NCI-H128 (cell line): ENCODE measurements around the gene ARHGEF3.

ENCODE experiments used
- DNase-seq: peaks from one replicate; lab custom pipeline; 2025; ENCODE audit not compliant: unreplicated experiment; lab: John Stamatoyannopoulos, UW

Gene ARHGEF3

GRCh38 chr3:56796202-56796601 lies 5.5 kb downstream of the ARHGEF3 start:
- DNase-seq, result no peak

DNA sequence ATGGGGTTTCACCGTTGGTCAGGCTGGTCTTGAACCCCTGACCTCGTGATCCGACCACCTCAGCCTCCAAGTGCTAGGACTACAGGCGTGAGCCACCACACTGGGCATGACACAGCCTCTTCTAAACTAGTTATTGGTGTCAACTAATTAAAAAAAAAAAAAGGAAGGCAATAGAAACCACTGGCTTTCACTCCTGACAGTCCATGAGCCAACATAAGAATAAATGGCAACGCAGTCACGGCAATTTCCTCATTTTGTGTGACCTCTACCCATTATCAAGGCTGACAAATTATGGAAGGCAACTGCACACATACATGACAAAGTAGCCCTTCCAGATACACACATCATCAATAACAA lies 5.9 kb downstream of the ARHGEF3 start:
- DNase-seq, result no peak

- DNase-seq, result no peak
Observed at GRCh38 chr3:56795097-56795828, 6.5 kb downstream of the ARHGEF3 start.

DNA sequence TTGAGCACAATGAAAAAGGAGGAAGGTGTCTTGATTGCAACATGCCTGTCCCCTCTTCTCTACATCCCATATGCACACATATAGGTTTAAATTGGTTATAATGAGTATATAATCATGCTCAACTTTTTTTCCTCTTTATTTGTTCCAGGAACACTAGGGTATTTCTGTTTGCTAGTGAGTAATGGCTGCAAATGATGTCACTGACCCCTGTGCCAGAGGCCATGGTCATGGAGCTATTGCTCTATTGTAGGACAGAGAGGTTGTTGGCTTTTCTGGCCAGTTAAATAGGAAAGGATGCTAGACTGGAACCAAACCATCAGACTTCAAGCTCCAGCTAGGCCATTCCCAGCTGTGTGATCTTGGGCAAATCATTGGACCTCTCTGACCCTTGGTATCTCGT lies 9.6 kb downstream of the ARHGEF3 start:
- no peak for DNase-seq

- DNase-seq, result no peak
Observed at GRCh38 chr3:56790016-56790821, 11.5 kb downstream of the ARHGEF3 start.

DNA sequence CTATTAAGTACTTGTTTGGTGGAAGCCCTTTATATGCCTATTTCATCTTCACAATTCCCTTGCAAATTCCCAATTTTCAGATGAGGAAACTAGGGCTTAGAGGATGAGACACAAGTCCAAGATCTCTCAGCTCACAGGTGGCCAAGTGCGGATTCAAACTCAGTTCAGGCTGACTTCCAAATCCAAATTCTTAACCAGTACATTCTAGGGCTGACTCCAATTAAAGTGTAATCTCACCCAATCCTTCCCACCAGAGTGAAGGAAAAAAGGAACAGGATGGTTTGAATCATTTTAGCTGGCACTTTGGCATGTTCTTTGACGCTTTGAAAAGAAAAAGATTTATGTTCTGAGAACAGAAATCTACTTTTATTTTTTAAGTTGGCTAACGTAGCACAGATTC lies 12.7 kb downstream of the ARHGEF3 start:
- no peak for DNase-seq

GRCh38 chr3:56788521-56788920 lies 13.2 kb downstream of the ARHGEF3 start:
- DNase-seq, result no peak

- no peak for DNase-seq
Observed at GRCh38 chr3:56787784-56788256, 13.9 kb downstream of the ARHGEF3 start.

DNA sequence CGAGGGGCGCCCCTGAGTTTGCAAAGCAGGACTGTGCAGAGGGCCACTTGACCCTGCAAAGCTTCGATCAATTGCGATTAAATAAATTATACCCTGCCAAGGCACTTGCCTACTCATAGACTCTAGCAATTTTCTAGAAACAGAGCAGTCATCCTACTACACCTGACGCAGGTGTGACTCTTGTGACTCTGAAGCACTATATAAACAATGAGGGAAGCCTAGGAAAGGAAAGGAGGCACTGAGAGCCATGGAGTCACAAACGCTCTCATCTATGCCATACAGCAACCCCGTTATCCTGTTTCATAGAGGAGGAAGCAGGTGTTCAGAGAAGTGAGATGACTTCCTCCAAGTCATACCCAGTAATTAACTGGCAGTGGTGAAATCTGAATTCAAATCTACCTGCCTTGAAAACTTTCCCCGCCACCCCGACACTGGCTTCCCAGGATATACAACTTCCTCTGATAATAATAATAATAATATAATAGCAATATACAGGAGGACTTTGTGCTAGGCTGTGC lies 14.4 kb downstream of the ARHGEF3 start:
- DNase-seq, result no peak

DNA sequence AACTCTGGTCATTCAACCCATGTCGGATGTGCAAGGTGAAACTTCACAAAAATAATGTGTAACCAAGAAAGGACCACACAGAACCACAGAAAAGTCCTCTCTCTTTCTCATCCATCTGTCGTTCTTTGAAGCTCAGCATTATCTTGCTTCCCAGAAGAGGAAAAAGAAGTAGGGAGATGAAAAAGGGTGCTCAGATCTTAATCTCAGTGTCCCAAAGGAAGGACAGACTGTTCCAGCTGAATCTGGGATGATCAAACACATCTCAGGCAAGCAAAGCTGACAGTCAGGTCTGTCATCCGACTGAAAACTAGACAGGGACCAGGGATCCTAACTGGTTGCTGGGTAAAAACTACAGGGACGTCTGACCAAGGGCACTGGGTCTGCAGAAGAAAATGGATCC lies 16.2 kb downstream of the ARHGEF3 start:
- DNase-seq, result no peak

DNA sequence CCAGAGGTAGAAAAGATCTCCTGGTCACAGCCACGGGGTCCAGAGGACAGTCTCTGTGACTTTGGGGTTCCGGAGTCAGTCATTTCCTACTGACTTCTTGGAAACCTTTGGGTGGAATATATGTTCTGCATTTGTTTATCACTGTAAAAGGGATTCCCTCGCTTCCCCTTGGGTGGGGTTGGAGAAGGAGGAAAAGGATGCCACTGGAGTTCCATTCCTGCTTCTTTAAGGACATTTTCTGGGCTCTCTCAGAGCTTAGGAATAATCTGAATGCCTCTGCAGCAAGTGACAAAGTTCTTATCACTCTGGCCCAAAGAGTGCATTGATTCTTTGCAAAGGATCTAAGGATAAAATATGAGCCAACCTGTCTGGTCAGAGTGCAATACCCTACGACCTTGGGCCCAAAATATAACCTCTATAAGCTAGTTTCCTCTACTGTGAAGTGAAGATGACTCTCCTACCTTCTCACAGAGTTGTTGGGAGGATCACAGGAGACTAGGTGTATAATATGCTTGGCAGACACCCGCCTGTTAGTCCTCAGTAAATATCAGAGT lies 17.2 kb downstream of the ARHGEF3 start:
- no peak for DNase-seq

- DNase-seq, result no peak
Observed at GRCh38 chr3:56783644-56784447, 17.9 kb downstream of the ARHGEF3 start.

- no peak for DNase-seq
Observed at GRCh38 chr3:56782906-56783305, 18.8 kb downstream of the ARHGEF3 start.

DNA sequence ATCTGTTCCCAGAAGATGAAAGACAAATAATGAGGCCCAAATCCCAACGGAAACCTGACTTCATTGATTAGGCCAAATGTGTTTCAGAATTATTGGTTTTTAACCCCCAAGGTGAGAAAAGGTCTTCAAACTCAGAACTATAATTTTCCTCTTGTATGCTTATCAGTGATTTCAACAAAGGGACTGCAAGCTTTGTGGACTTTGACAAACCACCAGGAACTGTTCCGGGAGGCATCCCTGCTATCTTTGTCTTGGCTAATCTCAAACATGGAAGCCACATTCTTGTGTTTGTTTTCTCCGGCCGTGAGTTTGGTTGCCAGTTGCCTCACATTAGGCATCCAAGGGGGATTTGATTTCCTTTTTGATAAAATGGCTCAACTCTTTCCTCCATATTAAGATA lies 19.5 kb downstream of the ARHGEF3 start:
- no peak for DNase-seq

DNA sequence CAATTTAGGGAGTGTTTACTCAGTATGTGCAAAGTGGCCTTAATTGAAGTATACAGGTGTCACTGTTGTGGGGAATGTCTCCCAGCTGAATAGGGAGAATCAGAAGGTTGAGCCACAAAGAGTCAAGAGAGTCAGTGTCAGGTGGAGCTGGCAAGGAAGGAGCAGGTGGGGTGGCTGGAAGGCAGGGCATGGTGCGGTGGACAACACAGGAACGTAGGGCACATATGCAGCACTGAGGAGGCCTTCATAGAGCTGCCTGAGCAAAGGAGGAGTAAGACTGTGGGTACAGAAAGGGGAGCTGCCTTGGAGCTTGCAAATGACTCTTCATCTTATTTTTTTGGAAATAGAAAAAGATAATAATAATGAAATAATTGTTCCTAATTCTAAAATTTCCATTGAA lies 20.0 kb downstream of the ARHGEF3 start:
- no peak for DNase-seq

DNA sequence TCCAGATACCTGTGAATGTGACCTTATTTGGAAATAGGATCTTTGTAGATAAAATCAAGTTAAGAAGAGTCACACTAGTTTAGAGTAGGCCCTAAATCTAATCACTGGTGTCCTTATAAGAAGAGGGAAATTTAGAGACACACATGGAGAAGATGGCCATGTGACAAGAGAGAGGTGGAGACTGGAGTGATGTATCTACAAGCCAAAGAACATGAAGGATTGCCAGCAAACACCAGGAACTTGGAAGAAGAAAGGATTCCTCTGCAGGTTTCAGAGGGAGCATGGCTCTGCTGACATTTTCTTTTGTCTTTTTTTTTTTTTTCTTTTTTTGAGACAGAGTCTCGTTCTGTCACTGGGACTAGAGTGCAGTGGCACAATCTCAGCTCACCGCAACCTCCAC lies 20.8 kb downstream of the ARHGEF3 start:
- DNase-seq, result no peak

GRCh38 chr3:56778893-56779292 lies 22.9 kb downstream of the ARHGEF3 start:
- no peak for DNase-seq

DNA sequence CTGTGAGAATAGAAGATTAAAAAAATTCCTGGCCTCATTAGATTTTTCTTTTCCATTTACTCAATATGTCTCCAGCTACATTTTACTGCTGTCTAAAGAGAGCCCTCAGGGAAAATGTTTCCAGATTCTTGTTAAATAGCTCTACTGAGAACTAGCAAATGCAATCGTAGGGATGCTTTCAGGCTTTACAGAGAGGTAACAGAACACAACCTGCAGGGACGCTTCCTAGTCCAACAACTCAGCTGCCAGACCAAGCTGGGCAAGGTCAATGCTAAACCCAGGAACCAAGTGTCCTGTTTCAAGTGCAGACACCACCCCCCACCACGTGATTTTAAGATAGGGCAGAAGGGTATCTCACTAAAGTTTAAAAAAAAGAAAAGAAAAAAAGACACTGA lies 25.2 kb downstream of the ARHGEF3 start:
- DNase-seq, result no peak

DNA sequence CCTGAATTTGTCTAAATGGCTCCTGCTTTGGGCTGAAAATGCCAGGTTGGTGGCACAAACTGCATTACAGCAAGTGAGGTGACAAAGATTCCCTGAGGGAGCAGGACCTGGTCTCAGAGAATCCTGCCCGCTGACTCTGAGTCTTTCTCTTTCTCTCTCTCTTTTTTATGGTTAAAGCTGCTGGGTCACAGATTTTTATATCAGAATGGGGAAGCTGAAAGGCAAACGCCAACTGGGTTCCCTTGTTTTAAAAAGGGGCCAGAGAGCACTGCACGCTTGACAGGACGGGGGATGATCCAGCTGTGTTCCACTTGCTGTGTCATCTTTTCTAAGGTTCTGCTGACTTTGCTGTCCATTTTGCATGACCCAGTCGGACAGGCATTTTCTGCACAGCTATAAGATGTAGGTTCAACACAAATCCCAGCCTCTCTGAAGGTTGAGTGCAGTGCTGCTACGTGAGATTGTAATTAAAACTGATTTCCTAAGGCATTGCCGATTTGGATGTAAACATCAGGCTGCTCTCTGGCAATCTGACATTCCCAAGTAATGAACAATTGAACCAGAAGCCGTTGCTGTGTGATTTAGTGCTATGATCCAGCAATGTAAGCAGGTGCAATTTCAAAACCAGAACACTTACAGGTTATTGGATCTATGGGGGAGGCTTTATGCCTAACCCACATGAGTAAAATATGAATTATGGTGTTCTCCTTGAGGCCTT lies 25.8 kb downstream of the ARHGEF3 start:
- no peak for DNase-seq

- no peak for DNase-seq
Observed at GRCh38 chr3:56775445-56775837, 26.3 kb downstream of the ARHGEF3 start.

DNA sequence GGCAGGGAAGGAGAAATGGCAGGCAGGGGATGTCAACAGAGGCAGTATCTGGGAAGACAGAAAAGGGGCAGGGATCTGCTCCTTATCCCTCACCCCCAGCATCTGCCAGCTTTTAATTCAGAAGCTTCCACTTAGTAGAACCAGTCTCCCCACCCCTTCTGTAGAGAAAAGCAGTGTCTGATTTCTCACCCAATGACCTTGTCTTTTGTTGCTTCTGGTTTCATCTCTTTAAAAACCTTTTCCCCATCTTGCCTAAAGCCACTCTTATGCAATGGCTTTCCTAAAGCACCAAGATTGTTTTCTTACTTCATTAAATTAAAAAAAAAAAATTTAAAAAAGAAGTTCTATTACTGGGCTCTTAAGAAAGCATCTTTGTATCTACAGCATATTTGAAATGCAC lies 27.8 kb downstream of the ARHGEF3 start:
- no peak for DNase-seq
